ENCODE results near the gene JAKMIP1.
"Not testable (repeated sequence)": the region's sequence is repeated elsewhere in the genome, so short reads cannot be mapped to it uniquely, and the experiment has no call there.

JAKMIP1 gene

GRCh38 chr4:6028168-6028567 is 172.2 kb downstream of the JAKMIP1 start:
- DNase-seq = no peak

- no peak for DNase-seq
These were observed 173.0 kb downstream of the JAKMIP1 start for GRCh38 chr4:6027392-6027791.

GRCh38 chr4:6024313-6024960 is 175.9 kb downstream of the JAKMIP1 start:
- no peak for DNase-seq

GRCh38 chr4:6023731-6024130 is 176.6 kb downstream of the JAKMIP1 start:
- DNase-seq = no peak

- no peak for DNase-seq
These were observed 177.6 kb downstream of the JAKMIP1 start for GRCh38 chr4:6022607-6023288.

GRCh38 chr4:6021831-6022606 is 178.3 kb downstream of the JAKMIP1 start:
- DNase-seq = no peak

- no peak for DNase-seq
These were observed 179.7 kb downstream of the JAKMIP1 start for GRCh38 chr4:6020613-6021012.

GRCh38 chr4:6019316-6020263 is 180.8 kb downstream of the JAKMIP1 start:
- peak; percentile 35 for DNase-seq

- no peak for DNase-seq
These were observed 182.0 kb downstream of the JAKMIP1 start, which contains the start of gene C4orf50 for GRCh38 chr4:6018331-6018730. Gene C4orf50 (minus strand): TSS chr4:6018431.

GRCh38 chr4:6017800-6018199 is 182.5 kb downstream of the JAKMIP1 start:
- no peak for DNase-seq

GRCh38 chr4:6017030-6017429 is 183.3 kb downstream of the JAKMIP1 start:
- DNase-seq = no peak

- no peak for DNase-seq
These were observed 186.8 kb downstream of the JAKMIP1 start for GRCh38 chr4:6013564-6013963.

GRCh38 chr4:6012200-6012599 is 188.1 kb downstream of the JAKMIP1 start:
- no peak for DNase-seq

GRCh38 chr4:6011686-6012085 is 188.7 kb downstream of the JAKMIP1 start:
- no peak for DNase-seq

GRCh38 chr4:6011271-6011671 is 189.1 kb downstream of the JAKMIP1 start:
- no peak for DNase-seq

GRCh38 chr4:6010789-6011188 is 189.6 kb downstream of the JAKMIP1 start:
- no peak for DNase-seq

- DNase-seq = no peak
These were observed 190.9 kb downstream of the JAKMIP1 start for GRCh38 chr4:6009452-6009851.

GRCh38 chr4:6008766-6009385 is 191.5 kb downstream of the JAKMIP1 start:
- no peak for DNase-seq

GRCh38 chr4:6008092-6008551 is 192.2 kb downstream of the JAKMIP1 start:
- DNase-seq = no peak

- no peak for DNase-seq
These were observed 195.2 kb downstream of the JAKMIP1 start for GRCh38 chr4:6005175-6005574.

- not testable (repeated sequence) for DNase-seq
These were observed 196.9 kb downstream of the JAKMIP1 start for GRCh38 chr4:6003485-6003884.

- DNase-seq = no peak
These were observed 197.4 kb downstream of the JAKMIP1 start for GRCh38 chr4:6002926-6003325.

Data from fibroblast of upper back skin (primary cell).